H1 (cell line): Measurements from ENCODE around the gene DNAAF8. TPM values are rescaled to one million over a fixed set of nuclear protein-coding genes. Genes with fewer than 3 reads are reported as not detected.

Experiments
- CHD7 ChIP-seq: fragments of 300-600 bp; sonication (generic); IDR thresholded peaks from 2 replicates; pipeline ENCODE4 v1.7.1; 2012; ENCODE audit warnings: low read length, moderate library complexity, mild to moderate bottlenecking, inconsistent platforms; ENCODE audit not compliant: insufficient replicate concordance
- POLR2AphosphoS5 ChIP-seq: IDR thresholded peaks from 2 replicates; pipeline ENCODE4 v1.6.1; 2011; ENCODE audit warnings: low read depth, low read length
- polyA plus RNA-seq, 7 experiments: library from polyadenylated mRNA; depleted of rRNA in 3 of 7; stranded (reverse) in 5 of 7; unstranded in 2 of 7; fragments of >200 nt in 5 of 7; fragments of 200-250 nt in 2 of 7; gene quantifications; 1 replicate in 5 of 7; 2 replicates in 1 of 7; 4 replicates in 1 of 7; pipeline versions ENCODE4 v1.2.1 to v1.2.3, GENCODE V29; 2011 to 2013; ENCODE audit warnings: missing spikeins in 2 of 7, mixed read lengths in 2 of 7
- total RNA-seq: library from RNA; stranded (reverse); fragmentation: NEBNext Ultra II Directional; extraction: Animal tissue kit (Norgen Biotek cat#: 25700); gene quantifications from 2 replicates; pipeline ENCODE4 v1.2.1, GENCODE V29; 2021
- TF ChIP-seq, protein P1 (sequence below), 3 experiments: IDR thresholded peaks; 1 replicate in 2 of 3; 2 replicates in 1 of 3; pipeline versions ENCODE4 v1.5.1 to v1.6.1; 2011; ENCODE audit warnings: low read length in 3 of 3, mild to moderate bottlenecking in 3 of 3, inconsistent platforms in 2 of 3, low read depth in 1 of 3, moderate library complexity in 1 of 3; ENCODE audit not compliant: insufficient read depth in 1 of 3; ENCODE audit errors: control extremely low read depth in 1 of 3

Gene DNAAF8
- total and polyA plus RNA-seq, 2 of the 8 experiments (the other 6 are each of a cell fraction or from before 2014, with no cell fraction given), result 0.39 TPM; not detected in 1

- no peak for TF ChIP-seq CHD7
- no peak for TF ChIP-seq POLR2AphosphoS5
- TF ChIP-seq, protein P1, sequence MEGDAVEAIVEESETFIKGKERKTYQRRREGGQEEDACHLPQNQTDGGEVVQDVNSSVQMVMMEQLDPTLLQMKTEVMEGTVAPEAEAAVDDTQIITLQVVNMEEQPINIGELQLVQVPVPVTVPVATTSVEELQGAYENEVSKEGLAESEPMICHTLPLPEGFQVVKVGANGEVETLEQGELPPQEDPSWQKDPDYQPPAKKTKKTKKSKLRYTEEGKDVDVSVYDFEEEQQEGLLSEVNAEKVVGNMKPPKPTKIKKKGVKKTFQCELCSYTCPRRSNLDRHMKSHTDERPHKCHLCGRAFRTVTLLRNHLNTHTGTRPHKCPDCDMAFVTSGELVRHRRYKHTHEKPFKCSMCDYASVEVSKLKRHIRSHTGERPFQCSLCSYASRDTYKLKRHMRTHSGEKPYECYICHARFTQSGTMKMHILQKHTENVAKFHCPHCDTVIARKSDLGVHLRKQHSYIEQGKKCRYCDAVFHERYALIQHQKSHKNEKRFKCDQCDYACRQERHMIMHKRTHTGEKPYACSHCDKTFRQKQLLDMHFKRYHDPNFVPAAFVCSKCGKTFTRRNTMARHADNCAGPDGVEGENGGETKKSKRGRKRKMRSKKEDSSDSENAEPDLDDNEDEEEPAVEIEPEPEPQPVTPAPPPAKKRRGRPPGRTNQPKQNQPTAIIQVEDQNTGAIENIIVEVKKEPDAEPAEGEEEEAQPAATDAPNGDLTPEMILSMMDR (IDR thresholded peaks at IDR 0.05; ENCODE audit: control extremely low read depth in 1 of 3, insufficient read depth in 1 of 3, low read depth in 1 of 3, low read length in 3 of 3), result no peak
These were observed 49.0 kb upstream of the DNAAF8 start (continued) for GRCh38 chr16:4685292-4685691.
